ENCODE results near the gene YIPF1.

DNA sequence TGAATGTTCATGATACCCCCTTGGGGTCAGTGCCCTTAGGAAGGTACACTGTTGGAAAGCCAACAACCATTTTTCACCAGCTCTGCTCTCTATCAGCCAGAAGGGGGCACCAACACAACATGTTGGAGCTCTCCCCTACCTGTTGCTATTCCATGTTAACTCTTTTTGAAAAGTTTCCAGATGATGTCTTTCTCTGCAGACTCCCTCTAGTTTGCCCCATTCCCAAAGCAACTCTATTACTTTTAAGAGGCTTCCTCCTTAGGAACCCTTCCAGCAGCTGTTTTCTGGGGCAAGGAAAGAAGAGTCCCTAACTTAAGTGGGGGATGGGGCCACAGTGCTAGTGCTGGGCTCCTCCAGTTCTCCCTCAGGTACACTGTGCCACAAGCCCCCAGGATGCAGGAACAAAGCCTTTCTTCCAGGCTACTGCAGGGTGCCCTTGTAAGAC, 28.6 kb downstream of the YIPF1 start:
- TF ChIP-seq, protein P1, sequence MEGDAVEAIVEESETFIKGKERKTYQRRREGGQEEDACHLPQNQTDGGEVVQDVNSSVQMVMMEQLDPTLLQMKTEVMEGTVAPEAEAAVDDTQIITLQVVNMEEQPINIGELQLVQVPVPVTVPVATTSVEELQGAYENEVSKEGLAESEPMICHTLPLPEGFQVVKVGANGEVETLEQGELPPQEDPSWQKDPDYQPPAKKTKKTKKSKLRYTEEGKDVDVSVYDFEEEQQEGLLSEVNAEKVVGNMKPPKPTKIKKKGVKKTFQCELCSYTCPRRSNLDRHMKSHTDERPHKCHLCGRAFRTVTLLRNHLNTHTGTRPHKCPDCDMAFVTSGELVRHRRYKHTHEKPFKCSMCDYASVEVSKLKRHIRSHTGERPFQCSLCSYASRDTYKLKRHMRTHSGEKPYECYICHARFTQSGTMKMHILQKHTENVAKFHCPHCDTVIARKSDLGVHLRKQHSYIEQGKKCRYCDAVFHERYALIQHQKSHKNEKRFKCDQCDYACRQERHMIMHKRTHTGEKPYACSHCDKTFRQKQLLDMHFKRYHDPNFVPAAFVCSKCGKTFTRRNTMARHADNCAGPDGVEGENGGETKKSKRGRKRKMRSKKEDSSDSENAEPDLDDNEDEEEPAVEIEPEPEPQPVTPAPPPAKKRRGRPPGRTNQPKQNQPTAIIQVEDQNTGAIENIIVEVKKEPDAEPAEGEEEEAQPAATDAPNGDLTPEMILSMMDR (conservative IDR thresholded peaks at IDR 0.05; ENCODE audit: low read depth, low read length), result peak; percentile 93
- no peak for TF ChIP-seq EZH2 (IDR thresholded peaks at IDR 0.05; ENCODE audit: low read length, unreplicated experiment)

Data from PC-3 (cell line).